SK-N-SH (cell line): ENCODE measurements around the gene ASAP2. TPM values are rescaled to one million over a fixed set of nuclear protein-coding genes. Genes with fewer than 3 reads are reported as not detected.

Experiments used
- CTCF ChIA-PET: fragments of 300-600, 350-600 bp; formaldehyde crosslinking; extraction: SDS; loops from one replicate; lab custom pipeline; 2021; lab: Yijun Ruan, JAX
- POLR2A ChIA-PET: fragments of 350-600 bp; sonication (Branson Sonifier 250); formaldehyde crosslinking; extraction: SDS; loops from one replicate; lab custom pipeline; 2020; ENCODE audit warnings: antibody characterized with exemption, inconsistent platforms; lab: Yijun Ruan, JAX
- DNase-seq: peaks from one replicate; pipeline ENCODE4 v3.0.0; 2012
- H2AFZ ChIP-seq: fragments of 200-600 bp; sonication (generic); 2 replicates; pipeline ENCODE4 v1.8.1; 2016; ENCODE audit warnings: antibody characterized with exemption, mild to moderate bottlenecking, low read depth
- H3F3A ChIP-seq: fragments of 200-600 bp; sonication (generic); replicated peaks from 2 replicates; pipeline ENCODE3; 2016; ENCODE audit warnings: antibody characterized with exemption, mild to moderate bottlenecking; ENCODE audit not compliant: insufficient read depth
- H3K27ac ChIP-seq, 2 experiments: fragments of 200-500 bp in 1 of 2; fragments of 200-600 bp in 1 of 2; sonication (Bioruptor generic) in 1 of 2; sonication (generic), shearing (Covaris generic) in 1 of 2; 2 replicates each; pipeline versions ENCODE4 v1.5.1 to v1.6.1; 2014 to 2016; ENCODE audit warnings: low read depth in 2 of 2, inconsistent platforms in 1 of 2, low read length in 1 of 2, mild to moderate bottlenecking in 1 of 2, mixed read lengths in 1 of 2
- H3K27me3 ChIP-seq: fragments of 200-600 bp; sonication (generic), shearing (Covaris generic); 2 replicates; pipeline ENCODE4 v1.6.1; 2016; ENCODE audit warnings: mixed run types; ENCODE audit not compliant: insufficient read depth
- H3K36me3 ChIP-seq, 2 experiments: fragments of 200-500 bp in 1 of 2; fragments of 200-600 bp in 1 of 2; sonication (Bioruptor generic) in 1 of 2; sonication (generic) in 1 of 2; replicated peaks in 1 of 2; 2 replicates each; pipeline versions ENCODE3 to v1.5.1; 2014 to 2016; ENCODE audit warnings: low read length in 1 of 2, mild to moderate bottlenecking in 1 of 2; ENCODE audit not compliant: insufficient read depth in 2 of 2, control insufficient read depth in 1 of 2
- H3K4me1 ChIP-seq, 2 experiments: fragments of 200-500 bp in 1 of 2; fragments of 200-600 bp in 1 of 2; sonication (Bioruptor generic) in 1 of 2; sonication (generic), shearing (Covaris generic) in 1 of 2; 2 replicates each; pipeline versions ENCODE4 v1.5.1 to v1.6.1; 2014 to 2016; ENCODE audit warnings: low read depth in 1 of 2, low read length in 1 of 2, mixed run types in 1 of 2; ENCODE audit not compliant: insufficient read depth in 2 of 2, control insufficient read depth in 1 of 2
- H3K4me2 ChIP-seq: fragments of 200-600 bp; sonication (generic), shearing (Covaris generic); 2 replicates; pipeline ENCODE4 v1.6.1; 2017; ENCODE audit warnings: mixed run types
- H3K4me3 ChIP-seq, 2 experiments: fragments of 200-500 bp in 1 of 2; fragments of 200-600 bp in 1 of 2; sonication (Bioruptor generic) in 1 of 2; sonication (generic), shearing (Covaris generic) in 1 of 2; 2 replicates each; pipeline versions ENCODE4 v1.5.1 to v1.8.1; 2014 to 2016; ENCODE audit warnings: low read depth in 2 of 2, inconsistent platforms in 1 of 2, low read length in 1 of 2, mild to moderate bottlenecking in 1 of 2, mixed read lengths in 1 of 2, moderate library complexity in 1 of 2
- H3K79me2 ChIP-seq: fragments of 200-600 bp; sonication (generic); 2 replicates; pipeline ENCODE4 v1.8.1; 2017; ENCODE audit warnings: mild to moderate bottlenecking; ENCODE audit not compliant: insufficient read depth
- H3K9ac ChIP-seq: fragments of 200-600 bp; sonication (generic); 2 replicates; pipeline ENCODE4 v1.6.1; 2017; ENCODE audit warnings: mixed run types
- H3K9me2 ChIP-seq: fragments of 200-600 bp; sonication (generic); 2 replicates; pipeline ENCODE4 v1.6.1; 2017; ENCODE audit warnings: mixed run types
- H3K9me3 ChIP-seq: fragments of 200-600 bp; sonication (generic); 2 replicates; pipeline ENCODE4 v1.6.1; 2017; ENCODE audit warnings: mixed run types, mild to moderate bottlenecking, moderate library complexity
- H4K20me1 ChIP-seq: fragments of 200-600 bp; sonication (generic); 2 replicates; pipeline ENCODE4 v1.6.1; 2017; ENCODE audit warnings: mild to moderate bottlenecking, mixed run types; ENCODE audit not compliant: insufficient read depth
- CTCF ChIP-seq: fragments of 200-600 bp; sonication (generic); IDR thresholded peaks from 2 replicates; pipeline ENCODE4 v1.6.1; 2017; ENCODE audit warnings: antibody characterized with exemption, mild to moderate bottlenecking, moderate library complexity
- EP300 ChIP-seq, 2 experiments: IDR thresholded peaks; 2 replicates each; pipeline versions ENCODE4 v1.4.0 to v1.6.1; 2012; ENCODE audit warnings: borderline replicate concordance in 1 of 2, low read depth in 1 of 2, low read length in 1 of 2
- EZH2phosphoT487 ChIP-seq: fragments of 200-600 bp; sonication (generic); IDR thresholded peaks from 2 replicates; pipeline ENCODE4 v1.6.1; 2017; ENCODE audit warnings: low read depth, mixed run types, mild to moderate bottlenecking, antibody characterized with exemption, moderate library complexity, borderline replicate concordance
- FOXJ3 ChIP-seq: sonication (generic); formaldehyde crosslinking; IDR thresholded peaks from 2 replicates; pipeline ENCODE4 v1.5.1; 2020; ENCODE audit warnings: mild to moderate bottlenecking, missing genetic modification reagents
- GABPA ChIP-seq: IDR thresholded peaks from 2 replicates; pipeline ENCODE4 v1.4.0; 2012; ENCODE audit warnings: low read depth, mild to moderate bottlenecking
- GATA2 ChIP-seq: sonication (generic); formaldehyde crosslinking; IDR thresholded peaks from 2 replicates; pipeline ENCODE4 v1.5.0; 2020; ENCODE audit warnings: mild to moderate bottlenecking, missing genetic modification reagents
- IRF3 ChIP-seq: fragments of 150-350 bp; IDR thresholded peaks from 2 replicates; pipeline ENCODE4 v1.6.1; 2016; ENCODE audit warnings: mild to moderate bottlenecking, low read depth, low read length
- JUND ChIP-seq: IDR thresholded peaks from 2 replicates; pipeline ENCODE4 v1.4.0; 2012
- MAX ChIP-seq: IDR thresholded peaks from 2 replicates; pipeline ENCODE4 v1.4.0; 2012; ENCODE audit warnings: low read depth
- MXI1 ChIP-seq: IDR thresholded peaks from 2 replicates; pipeline ENCODE4 v1.6.1; 2012; ENCODE audit warnings: mild to moderate bottlenecking, low read depth, low read length, improper control_type of control experiment
- NFIC ChIP-seq: IDR thresholded peaks from 2 replicates; pipeline ENCODE4 v1.4.0; 2012; ENCODE audit warnings: borderline replicate concordance
- NRF1 ChIP-seq: IDR thresholded peaks from 2 replicates; pipeline ENCODE4 v1.6.1; 2012; ENCODE audit warnings: low read depth, mild to moderate bottlenecking, low read length
- RAD21 ChIP-seq: IDR thresholded peaks from 2 replicates; pipeline ENCODE4 v1.6.1; 2012; ENCODE audit warnings: mild to moderate bottlenecking, low read length
- RCOR1 ChIP-seq: fragments of 150-350 bp; IDR thresholded peaks from 2 replicates; pipeline ENCODE4 v1.6.1; 2017; ENCODE audit warnings: antibody characterized with exemption, low read length
- REST ChIP-seq: IDR thresholded peaks from 2 replicates; pipeline ENCODE4 v1.6.1; 2012; ENCODE audit warnings: mild to moderate bottlenecking, low read depth, low read length, moderate library complexity
- SMC3 ChIP-seq: IDR thresholded peaks from 2 replicates; pipeline ENCODE4 v1.6.1; 2012; ENCODE audit warnings: low read depth, low read length, improper control_type of control experiment
- TAF1 ChIP-seq: IDR thresholded peaks from 2 replicates; pipeline ENCODE4 v1.6.1; 2012; ENCODE audit warnings: low read depth, mild to moderate bottlenecking, low read length, moderate library complexity, borderline replicate concordance
- TCF12 ChIP-seq: IDR thresholded peaks from 2 replicates; pipeline ENCODE4 v1.4.0; 2012
- USF2 ChIP-seq: fragments of 150-350 bp; IDR thresholded peaks from 2 replicates; pipeline ENCODE4 v1.6.1; 2017; ENCODE audit warnings: antibody characterized with exemption, low read length, low read depth, borderline replicate concordance
- ZBTB33 ChIP-seq: IDR thresholded peaks from 2 replicates; pipeline ENCODE4 v1.4.0; 2012; ENCODE audit warnings: low read depth, borderline replicate concordance
- WGBS: methylation state at CpG from one replicate; pipeline ENCODE4 v1.1.6; 2017; ENCODE audit warnings: low lambda C conversion rate; 5-methylcytosine and 5-hydroxymethylcytosine counted together
- polyA plus RNA-seq, 3 experiments: library from polyadenylated mRNA; depleted of rRNA; stranded (reverse); fragments of >200 nt; gene quantifications; 2 replicates each; pipeline ENCODE4 v1.2.3, GENCODE V29; 2012

ASAP2 gene
- polyA plus RNA-seq, 1 of the 3 experiments (the other 2 are of a cell fraction), result 37.9 TPM

- 92% methylated on average over 5 of the region's 5 CpGs for WGBS
- peaks cover 21% of the 10 kb centered on the region for H3K79me2 ChIP-seq
- H3K27ac ChIP-seq, result peak overlapping the region in 1 of 2 experiments; percentile 73; a peak in 2 of 4 replicates
- no peaks in the 10 kb centered on the region for H3K36me3 ChIP-seq
- no peak overlapping the region for H2AFZ ChIP-seq
- H3K27me3 ChIP-seq, result no peaks in the 10 kb centered on the region
- no peak overlapping the region for H3K9ac ChIP-seq
- H3K4me3 ChIP-seq, result no peak overlapping the region
- peaks cover 6% of the 10 kb centered on the region for H4K20me1 ChIP-seq
- H3K4me2 ChIP-seq, result no peak overlapping the region
- CTCF ChIA-PET, result interaction anchor here (1.0 to 7.4 kb wide), 8 partner anchors 10 to 167 kb away, joined by 3 to 93 read pairs (median 14); no protein-coding TSS in a partner anchor
- H3K4me1 ChIP-seq, result peaks cover 15 to 28% of the 10 kb centered on the region in 2 experiments
- no peaks in the 10 kb centered on the region for H3K9me2 ChIP-seq
- no peak for DNase-seq
- peaks cover 49% of the 10 kb centered on the region for H3F3A ChIP-seq
- no peak for TF ChIP-seq REST
- no peak for TF ChIP-seq ZBTB33
- no peak for TF ChIP-seq NRF1
- TF ChIP-seq GABPA, result no peak
- TF ChIP-seq NFIC, result no peak
- TF ChIP-seq RCOR1, result no peak
- TF ChIP-seq TAF1, result no peak
- TF ChIP-seq MAX, result no peak
- no peak for TF ChIP-seq USF2
- TF ChIP-seq SMC3, result no peak
- no peak for TF ChIP-seq FOXJ3 (CRISPR knock-in tag)
- no peak for TF ChIP-seq EP300 (IDR thresholded peaks at IDR 0.05; ENCODE audit: borderline replicate concordance in 1 of 2, low read depth in 1 of 2, low read length in 1 of 2)
- no peak for TF ChIP-seq MXI1
- TF ChIP-seq IRF3, result no peak
- no peak for TF ChIP-seq GATA2 (CRISPR knock-in tag)
- no peak for TF ChIP-seq CTCF
- TF ChIP-seq EZH2phosphoT487, result no peak
- no peak for TF ChIP-seq RAD21
- TF ChIP-seq JUND, result no peak
- no peak for TF ChIP-seq TCF12
- TF ChIP-seq, all 33 proteins: peak for 0
- no peaks in the 10 kb centered on the region for H3K9me3 ChIP-seq
- POLR2A ChIA-PET, result no interaction called here
Measured at GRCh38 chr2:9203876-9204275, 2.7 kb upstream of the ASAP2 start.
